Brain microvascular endothelial cell (primary cell): Measurements from ENCODE around the gene CCDC86.

ENCODE experiments used
- DNase-seq: peaks from one replicate; pipeline ENCODE4 v3.0.0-alpha.2; 2020
- H3K27ac ChIP-seq: fragments of 250-450 bp; sonication (Bioruptor Pico); 2 replicates; pipeline ENCODE4 v1.5.1; 2020; ENCODE audit warnings: mild to moderate bottlenecking, moderate library complexity
- H3K27me3 ChIP-seq: fragments of 250-450 bp; sonication (Bioruptor Pico); replicated peaks from 2 replicates; pipeline ENCODE4 v1.5.1; 2020; ENCODE audit warnings: mild to moderate bottlenecking
- H3K36me3 ChIP-seq: fragments of 250-450 bp; sonication (Bioruptor Pico); replicated peaks from 2 replicates; pipeline ENCODE4 v1.5.1; 2020; ENCODE audit warnings: mild to moderate bottlenecking
- H3K4me3 ChIP-seq: 2 replicates; pipeline ENCODE4 v1.5.1; 2011; ENCODE audit warnings: low read depth, mild to moderate bottlenecking, control low read depth, low read length, moderate library complexity
- CTCF ChIP-seq: IDR thresholded peaks from 2 replicates; pipeline ENCODE4 v1.5.1; 2011; ENCODE audit warnings: low read depth, mild to moderate bottlenecking, moderate library complexity, low read length, control low read depth, inconsistent platforms; ENCODE audit errors: missing control alignments
- in situ Hi-C: cut with HindIII; loops from 2 replicates; pipeline ENCODE4 v1.10.0; 2017; ENCODE audit warnings: low sequenced_read_pairs, low pct_ligation_motif_present

Gene CCDC86

GRCh38 chr11:60834742-60835533 lies 7.0 kb upstream of the CCDC86 start:
- no peak for TF ChIP-seq CTCF
- Histone ChIP-seq H3K27me3 (no peaks in the 10 kb centered on the region), H3K4me3 (no peak overlapping the region), H3K27ac (no peak overlapping the region), H3K36me3 (no peaks in the 10 kb centered on the region)
- in situ Hi-C loops, result no loop called here
- no peak for DNase-seq

- TF ChIP-seq CTCF, result no peak
- Histone ChIP-seq H3K27me3 (no peaks in the 10 kb centered on the region), H3K36me3 (no peaks in the 10 kb centered on the region), H3K4me3 (no peak overlapping the region), H3K27ac (no peak overlapping the region)
- in situ Hi-C loops, result no loop called here
- no peak for DNase-seq
Measured at GRCh38 chr11:60835534-60835846, 6.4 kb upstream of the CCDC86 start.

DNA sequence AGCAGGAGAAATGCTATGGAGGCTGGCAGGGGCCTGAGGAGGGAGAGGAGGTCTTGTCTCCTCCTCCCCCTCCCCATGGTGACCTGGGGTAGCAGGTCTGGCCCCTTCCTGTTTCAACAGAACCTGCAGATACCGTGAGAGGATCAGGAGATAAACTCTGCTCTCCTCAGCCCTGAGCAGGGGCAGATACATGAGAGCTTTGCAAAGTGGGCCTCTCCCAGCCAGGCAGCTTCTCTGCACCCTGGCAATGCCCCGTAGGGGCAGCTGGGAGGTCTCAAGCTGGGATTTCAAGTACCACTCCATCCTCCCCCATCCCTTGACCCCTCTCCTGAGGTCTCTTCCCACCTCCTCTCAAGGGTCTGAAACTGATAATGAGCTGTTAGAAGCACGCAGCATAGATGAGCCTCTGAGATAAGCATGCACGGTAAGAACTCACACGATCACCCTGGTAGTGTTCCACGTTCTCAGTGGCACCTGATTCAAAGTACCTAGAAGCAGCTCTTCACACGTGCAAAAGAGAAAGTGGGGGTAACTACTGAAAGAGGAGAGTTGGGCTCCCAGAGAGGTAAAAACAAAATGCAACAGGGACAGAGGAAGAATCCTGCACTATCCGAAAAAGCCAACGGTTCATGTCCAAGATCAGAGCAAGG lies 4.9 kb upstream of the CCDC86 start:
- no peaks in the 10 kb centered on the region for H3K27me3 ChIP-seq
- no peaks in the 10 kb centered on the region for H3K36me3 ChIP-seq
- TF ChIP-seq CTCF, result no peak
- in situ Hi-C loops, result no loop called here
- H3K27ac ChIP-seq, result no peak overlapping the region
- DNase-seq, result no peak
- H3K4me3 ChIP-seq, result no peak overlapping the region

DNA sequence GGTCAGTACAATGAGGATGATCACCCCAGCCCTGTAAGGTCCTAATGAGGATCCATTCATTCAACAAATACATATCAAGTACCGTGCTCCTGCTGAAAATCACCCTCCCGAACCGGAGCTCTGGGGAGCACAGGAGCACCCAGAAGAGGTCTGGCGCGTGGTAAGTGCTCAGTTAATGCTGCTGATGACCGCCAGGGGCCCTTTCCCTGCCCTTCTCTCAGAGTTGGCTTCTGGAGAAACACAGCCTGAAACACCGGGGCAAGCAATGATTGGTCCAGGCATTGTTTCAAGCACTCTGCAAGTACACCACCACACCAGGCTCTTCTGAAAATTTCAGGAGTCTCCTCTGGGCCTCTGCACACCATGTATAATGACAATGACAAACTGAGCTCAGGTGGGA lies 3.8 kb upstream of the CCDC86 start:
- no peak for DNase-seq
- peak; percentile 62 for TF ChIP-seq CTCF
- Histone ChIP-seq H3K36me3 (no peaks in the 10 kb centered on the region), H3K4me3 (no peak overlapping the region), H3K27ac (no peak overlapping the region), H3K27me3 (no peaks in the 10 kb centered on the region)
- in situ Hi-C loops, result no loop called here

GRCh38 chr11:60840470-60841430 lies 1.2 kb upstream of the CCDC86 start:
- in situ Hi-C loops, result no loop called here
- H3K27ac ChIP-seq, result peak overlapping the region; percentile 65
- no peak overlapping the region for H3K4me3 ChIP-seq
- DNase-seq, result peak; percentile 89
- H3K36me3 ChIP-seq, result no peaks in the 10 kb centered on the region
- H3K27me3 ChIP-seq, result no peaks in the 10 kb centered on the region
- TF ChIP-seq CTCF, result no peak
